Erythroblast (primary cell): ENCODE data around the gene MRPS12.

Experiments
- DNase-seq, 2 experiments: peaks; one replicate each; lab custom pipeline; 2025; lab: John Stamatoyannopoulos, UW
- GATA1 ChIP-seq: IDR thresholded peaks from 2 replicates; pipeline ENCODE4 v1.6.1; 2011; ENCODE audit warnings: low read depth, mild to moderate bottlenecking, control low read depth, low read length, moderate library complexity
- POLR2A ChIP-seq: IDR thresholded peaks from 2 replicates; pipeline ENCODE4 v1.6.1; 2011; ENCODE audit warnings: mild to moderate bottlenecking, low read length

The MRPS12 gene

DNA sequence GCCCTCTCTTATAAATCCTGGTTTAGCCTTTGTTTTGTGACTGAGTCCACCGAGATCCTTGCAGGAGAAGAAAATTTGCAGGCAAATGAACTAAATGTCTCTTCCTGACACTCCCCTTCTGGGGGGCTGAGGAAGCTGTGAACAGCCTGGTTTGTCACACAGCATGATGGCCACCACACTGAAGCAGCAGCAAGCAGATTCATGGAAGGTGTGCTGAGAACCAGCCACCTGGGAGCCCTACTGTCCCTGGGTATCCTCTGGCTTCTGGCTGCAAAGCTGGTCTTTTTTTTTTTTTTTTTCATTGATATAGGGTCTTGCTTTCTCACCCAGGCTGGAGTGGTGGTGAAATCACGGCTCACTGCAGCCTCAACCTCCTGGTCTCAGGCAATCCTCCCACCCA is 11.2 kb downstream of the MRPS12 start:
- DNase-seq, result no peak
- TF ChIP-seq GATA1 (no peak), POLR2A (no peak)

DNA sequence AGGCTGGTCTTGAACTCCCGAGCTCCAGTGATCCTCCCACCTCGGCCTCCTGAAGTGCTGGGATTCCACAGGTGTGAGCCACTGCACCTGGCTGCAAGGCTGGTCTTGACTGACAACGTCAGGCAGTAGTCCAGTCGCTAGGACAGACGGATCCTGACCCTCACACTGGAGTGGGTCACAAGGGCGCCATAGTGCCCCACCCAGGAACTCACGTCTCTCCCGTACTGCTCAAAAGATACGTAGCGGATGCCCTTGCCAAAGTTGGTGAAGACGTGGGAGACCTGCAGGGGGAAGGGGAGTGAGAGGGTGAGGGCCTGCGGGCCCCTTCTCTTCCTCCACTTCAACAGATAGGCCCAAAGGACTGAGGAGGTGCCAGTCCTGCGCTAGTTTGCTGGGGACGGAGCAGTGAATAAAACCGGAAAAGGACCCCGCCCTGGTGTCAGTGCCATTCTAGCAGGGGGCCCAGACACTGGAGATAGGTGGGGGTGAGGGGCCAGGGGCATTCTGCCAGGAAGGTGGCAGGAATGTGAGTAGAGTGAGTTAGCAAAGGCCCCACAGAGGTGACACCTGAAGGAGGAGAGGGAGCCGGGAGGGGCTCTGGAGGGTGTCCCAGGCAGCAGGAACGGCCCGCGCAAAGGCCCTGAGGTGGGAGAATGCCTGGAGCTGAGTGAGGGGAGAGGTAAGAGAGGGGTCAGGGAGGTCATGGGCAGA is 11.9 kb downstream of the MRPS12 start:
- no peak for TF ChIP-seq POLR2A
- no peak for TF ChIP-seq GATA1

DNA sequence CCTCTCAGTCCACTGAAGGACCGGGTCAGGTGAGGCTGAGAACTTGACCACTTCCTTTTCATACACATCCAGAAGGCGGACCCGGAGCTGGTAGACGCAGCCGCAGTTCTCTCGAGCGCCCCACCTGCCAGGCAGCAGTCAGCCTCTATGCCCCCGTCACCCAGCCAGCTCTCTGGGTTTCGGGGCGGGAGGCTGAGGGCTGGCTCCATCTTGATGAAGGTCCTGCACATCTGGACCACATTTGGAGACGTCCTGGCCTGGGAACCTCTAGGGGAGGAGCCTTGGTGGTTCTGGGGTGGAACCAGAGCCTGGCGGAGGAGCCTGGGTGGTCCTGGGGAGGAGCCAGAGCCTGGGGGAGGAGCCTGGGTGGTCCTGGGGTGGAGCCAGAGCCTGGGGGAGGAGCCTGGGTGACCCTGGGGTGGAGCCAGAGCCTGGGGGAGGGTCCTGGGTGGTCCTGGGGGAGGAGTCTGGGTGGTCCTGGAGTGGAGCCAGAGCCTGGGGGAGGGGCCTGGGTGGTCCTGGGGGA is 14.3 kb downstream of the MRPS12 start:
- DNase-seq, result peak in 1 of 2 experiments; percentile 19

More for the DNA sequence above, 11.9 kb downstream of the MRPS12 start:
- DNase-seq, result no peak

DNA sequence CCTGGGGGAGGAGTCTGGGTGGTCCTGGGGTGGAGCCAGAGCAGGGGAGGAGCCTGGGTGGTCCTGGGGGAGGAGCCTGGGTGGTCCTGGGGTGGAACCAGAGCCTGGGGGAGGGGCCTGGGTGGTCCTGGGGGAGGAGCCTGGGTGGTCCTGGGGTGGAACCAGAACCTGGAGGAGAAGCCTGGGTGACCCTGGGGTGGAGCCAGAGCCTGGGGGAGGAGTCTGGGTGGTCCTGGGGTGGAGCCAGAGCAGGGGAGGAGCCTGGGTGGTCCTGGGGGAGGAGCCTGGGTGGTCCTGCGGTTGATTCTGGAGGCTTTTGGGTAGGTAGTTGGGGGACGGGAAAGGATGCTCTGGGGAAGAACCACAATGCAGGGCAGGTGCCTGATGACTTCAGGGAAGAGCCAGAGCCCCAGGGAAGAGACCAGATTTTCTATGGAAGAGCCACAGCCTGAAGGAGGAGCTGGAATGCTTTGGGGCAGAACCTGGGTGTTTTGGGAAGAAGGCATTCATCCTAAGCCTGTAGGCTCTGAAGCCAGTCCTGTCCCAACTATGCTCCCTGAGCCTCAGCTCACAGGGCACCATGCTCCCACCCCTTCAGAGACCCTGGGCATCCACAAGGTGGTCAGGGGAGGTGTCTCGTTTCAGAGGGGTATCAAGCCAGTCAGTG is 15.0 kb downstream of the MRPS12 start:
- DNase-seq, result no peak
- no peak for TF ChIP-seq POLR2A
- no peak for TF ChIP-seq GATA1

More for the DNA sequence above, 14.3 kb downstream of the MRPS12 start:
- no peak for TF ChIP-seq GATA1
- TF ChIP-seq POLR2A, result no peak

DNA sequence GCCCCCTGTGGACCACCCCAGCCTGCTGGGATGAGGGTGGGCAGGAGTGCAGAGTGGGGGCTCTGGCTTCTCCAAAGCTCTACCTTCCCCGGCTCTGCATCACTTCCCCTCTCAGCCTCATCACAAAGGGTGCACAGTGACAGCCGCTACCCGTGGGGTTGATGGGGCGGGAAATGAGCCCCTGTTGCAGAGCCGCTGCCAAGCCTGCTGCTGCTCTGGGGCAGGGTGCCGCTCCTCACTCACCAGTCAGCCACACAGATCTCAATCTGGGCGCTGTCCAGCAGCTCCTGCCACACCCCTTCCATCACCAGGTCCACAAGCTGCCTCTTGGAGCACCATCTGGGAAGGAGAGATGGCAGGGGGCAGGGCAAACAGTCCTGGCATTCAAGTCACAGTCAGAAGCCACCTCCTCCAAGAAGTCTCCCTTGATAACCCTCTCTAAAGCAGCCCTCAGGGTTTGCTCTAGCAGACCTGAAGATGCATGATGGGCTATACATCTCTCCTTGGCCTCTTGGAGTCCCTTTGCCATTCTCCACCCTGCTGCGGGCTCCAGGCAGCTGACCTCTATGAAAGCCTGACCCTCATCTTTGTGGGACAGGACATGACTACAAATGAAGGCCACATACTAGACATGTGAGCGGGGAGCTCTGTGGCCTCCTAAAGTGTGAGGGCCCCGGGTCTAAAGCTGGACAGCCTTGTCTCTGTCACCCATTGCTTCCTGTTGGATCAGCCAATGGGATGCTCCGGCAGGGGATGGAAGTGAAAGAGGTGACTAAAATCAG is 15.7 kb downstream of the MRPS12 start:
- TF ChIP-seq GATA1 (no peak), POLR2A (no peak)

DNA sequence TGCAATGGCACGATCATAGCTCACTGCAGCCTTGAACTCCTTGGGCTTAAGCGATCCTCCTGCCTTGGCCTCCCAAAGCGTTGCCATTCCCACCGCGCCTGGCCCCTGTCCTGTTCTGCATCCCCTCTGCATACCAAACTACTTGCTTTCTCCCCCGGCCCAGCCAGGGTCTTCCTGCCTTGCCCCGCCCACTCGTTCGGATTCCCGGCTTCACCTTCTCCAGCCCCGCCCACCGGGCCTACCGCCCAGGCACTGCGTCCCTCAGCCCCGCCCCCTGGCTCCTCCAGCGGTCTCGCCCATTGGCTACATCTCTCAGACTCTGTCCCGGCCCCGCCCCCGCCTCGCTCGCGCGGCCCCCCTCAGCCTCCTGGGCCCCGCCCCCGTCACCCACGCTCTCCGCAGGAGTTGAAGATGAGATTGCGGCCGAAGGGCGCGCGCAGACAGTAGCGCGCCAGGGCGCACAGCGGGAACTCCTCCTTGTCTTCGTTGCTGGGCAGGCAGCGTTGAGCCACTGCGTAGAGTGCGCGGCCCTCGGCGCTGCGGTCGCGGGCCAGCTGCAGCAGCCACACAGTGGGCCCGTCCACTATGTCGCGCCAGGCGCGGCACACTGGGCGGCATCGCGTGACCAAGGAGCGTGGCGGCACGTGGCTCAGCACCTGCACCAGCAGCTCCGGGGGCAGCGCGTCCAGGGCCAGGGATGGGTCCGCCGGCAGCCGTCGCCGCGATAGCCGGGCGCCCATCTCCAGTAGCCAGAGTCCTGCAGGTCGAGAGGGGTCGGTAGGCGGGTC is 19.0 kb downstream of the MRPS12 start:
- peak; percentile 70 to 76 for DNase-seq
- TF ChIP-seq GATA1 (no peak), POLR2A (no peak)

More for the DNA sequence above, 15.7 kb downstream of the MRPS12 start:
- DNase-seq, result no peak

DNA sequence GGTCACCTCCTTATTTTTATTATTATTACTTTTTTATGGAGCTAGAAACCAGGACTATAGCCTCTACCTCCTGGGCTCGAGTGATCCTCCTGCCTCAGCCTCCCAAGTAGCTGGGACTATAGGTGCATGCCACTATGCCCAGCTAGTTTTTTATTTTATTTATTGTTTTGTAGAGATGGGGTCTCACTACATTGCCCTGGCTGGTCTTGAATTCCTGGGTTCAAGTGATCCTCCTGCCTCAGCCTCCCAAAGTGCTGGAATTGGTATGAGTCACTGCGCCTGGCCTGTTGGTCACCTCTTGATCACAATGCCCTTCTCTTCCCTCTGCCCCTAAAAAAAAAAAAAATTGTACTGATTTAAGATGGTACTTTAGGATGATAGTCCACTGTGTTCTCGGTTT is 20.4 kb downstream of the MRPS12 start:
- TF ChIP-seq GATA1 (no peak), POLR2A (no peak)
- DNase-seq, result no peak

DNA sequence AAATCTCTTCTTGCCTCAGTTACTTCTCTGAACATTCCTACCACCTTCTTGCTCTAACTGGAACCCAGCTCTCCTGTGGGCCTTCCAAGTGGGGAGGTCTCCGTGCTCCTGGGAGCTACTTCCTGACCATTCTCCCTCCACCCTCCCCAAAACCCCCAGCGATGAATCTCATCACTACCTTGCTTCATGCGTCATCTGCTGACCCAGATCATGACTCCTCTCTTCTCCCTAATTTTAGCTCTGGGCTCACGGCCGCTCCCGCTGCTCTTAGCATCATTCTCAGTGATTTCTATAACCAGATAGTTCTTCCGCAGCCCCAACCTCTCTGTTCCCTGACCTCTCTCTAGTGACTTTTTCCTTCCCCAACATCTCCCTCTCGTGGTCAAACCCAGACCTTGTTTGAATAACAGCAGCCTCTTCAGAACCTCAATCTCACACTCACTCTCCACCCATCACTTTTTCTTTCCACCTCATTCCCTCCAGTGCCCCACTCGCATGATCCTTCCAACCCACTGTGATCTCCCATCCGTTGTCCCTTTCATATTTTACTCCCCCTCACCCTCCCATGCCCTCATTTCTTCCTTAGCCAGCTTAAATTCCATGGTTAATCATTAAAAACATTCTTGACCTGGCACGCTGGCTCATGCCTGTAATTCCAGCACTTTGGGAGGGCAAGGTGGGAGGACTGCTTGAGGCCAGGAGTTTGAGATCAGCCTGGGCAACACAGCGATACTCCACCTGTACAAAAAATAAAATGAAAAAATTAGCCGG is 21.8 kb downstream of the MRPS12 start:
- DNase-seq, result peak; percentile 53 to 64
- TF ChIP-seq GATA1 (no peak), POLR2A (no peak)

DNA sequence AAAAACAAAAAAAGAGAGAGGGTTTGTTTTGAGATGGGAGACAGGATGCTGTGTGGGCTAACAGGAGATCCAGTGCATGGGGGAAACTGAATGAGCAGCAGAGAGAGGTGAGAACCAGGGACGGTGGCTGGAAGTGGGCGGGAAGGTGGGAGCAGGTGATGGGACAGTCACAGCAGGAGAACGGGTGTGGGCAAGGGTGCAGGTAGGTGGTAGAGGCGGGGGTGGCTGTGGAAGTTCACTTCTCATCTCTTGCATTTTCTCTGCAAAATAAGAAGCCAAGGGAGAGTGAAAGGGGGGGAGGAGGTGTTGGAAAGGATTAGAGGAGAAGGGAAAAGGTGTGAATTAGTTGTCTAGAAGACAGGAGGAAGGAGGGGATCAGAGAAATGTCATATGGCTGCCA is 22.9 kb downstream of the MRPS12 start:
- no peak for DNase-seq
- no peak for TF ChIP-seq POLR2A
- no peak for TF ChIP-seq GATA1

DNA sequence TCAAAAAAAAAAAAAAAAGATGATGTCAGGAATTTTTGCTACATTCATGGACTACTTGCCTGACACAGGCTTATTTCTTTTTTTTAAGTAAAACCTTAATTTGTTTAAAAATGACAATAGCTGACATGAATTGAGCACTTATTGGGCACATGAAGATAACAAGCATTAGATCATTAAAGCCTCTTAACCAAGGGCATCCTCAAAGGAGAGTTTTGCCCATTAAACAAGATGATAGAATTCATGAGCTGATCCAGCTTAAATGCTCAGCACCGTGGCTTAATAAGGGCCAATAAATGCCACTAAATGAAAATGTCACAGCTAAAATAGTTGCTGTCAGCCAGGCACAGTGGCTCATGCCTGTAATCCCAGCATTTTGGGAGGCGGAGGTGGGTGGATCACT is 25.5 kb downstream of the MRPS12 start:
- TF ChIP-seq POLR2A, result no peak
- no peak for TF ChIP-seq GATA1
- DNase-seq, result no peak

DNA sequence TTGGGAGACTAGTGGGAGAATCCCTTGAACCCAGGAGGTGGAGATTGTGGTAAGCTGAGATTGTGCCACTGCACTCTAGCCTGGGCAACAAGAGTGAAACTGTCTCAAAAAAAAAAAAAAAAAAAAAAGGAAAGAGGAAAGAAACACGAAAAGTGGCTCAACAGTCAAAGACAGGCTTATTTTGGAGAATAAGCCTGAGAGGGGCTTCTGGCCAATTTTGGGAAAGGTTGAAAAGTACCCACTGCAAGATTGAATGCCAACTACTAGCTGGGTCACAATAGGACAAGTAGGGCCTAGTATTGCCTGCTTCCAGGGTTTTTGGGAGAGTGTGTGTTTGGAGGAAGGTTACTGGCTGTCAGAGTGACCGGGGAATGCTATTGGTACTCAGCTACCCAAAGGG is 27.6 kb downstream of the MRPS12 start:
- TF ChIP-seq GATA1 (no peak), POLR2A (no peak)
- no peak for DNase-seq

DNA sequence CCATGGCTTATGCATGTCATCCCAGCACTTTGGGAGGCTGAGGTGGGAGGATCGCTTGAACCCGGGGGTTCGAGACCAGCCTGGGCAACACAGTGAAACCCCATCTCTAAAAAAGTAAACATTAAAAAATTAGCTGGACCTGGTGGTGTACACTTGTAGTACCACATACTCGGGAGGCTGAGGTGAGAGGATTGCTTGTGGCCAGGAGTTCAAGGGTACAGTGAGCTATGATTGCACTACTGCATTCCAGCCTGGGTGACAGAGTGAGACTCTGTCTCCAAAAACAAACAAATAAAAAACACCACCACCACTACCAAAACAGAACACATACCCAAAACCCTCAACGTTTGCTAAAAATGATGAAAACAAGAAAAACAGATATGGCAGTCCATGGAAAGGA is 28.9 kb downstream of the MRPS12 start:
- DNase-seq, result no peak
- TF ChIP-seq GATA1 (no peak), POLR2A (no peak)
